K562 (cell line): Measurements from ENCODE around the gene OTOP1. TPM values are rescaled to one million over a fixed set of nuclear protein-coding genes. Genes with fewer than 3 reads are reported as not detected.

Experiments used
- ATAC-seq: fragments of 200-7000 bp; cut with Tn5 transposase; 3 replicates; pipeline ENCODE4 v1.9.1; 2020; ENCODE audit warnings: moderate library complexity
- BruUV-seq: library from RNA; stranded (reverse); fragments of 400-500 nt; replicated peaks from 2 replicates; lab custom pipeline; 2021; lab: Mats Ljungman, UMichigan
- CTCF ChIA-PET: fragments of 300-600 bp; formaldehyde crosslinking; extraction: SDS; loops from one replicate; lab custom pipeline; 2021; ENCODE audit warnings: low intra/inter-chr PET ratio; lab: Yijun Ruan, JAX
- POLR2A ChIA-PET: fragments of 300-600, 350-650 bp; sonication (Branson Sonifier 250); formaldehyde crosslinking; extraction: SDS; loops from one replicate; lab custom pipeline; 2021; ENCODE audit warnings: antibody characterized with exemption, inconsistent platforms; lab: Yijun Ruan, JAX
- DNase-seq, 4 experiments: peaks; one replicate each; pipeline versions ENCODE4 v3.0.0 to v3.0.0-alpha.2; 2011 to 2018; ENCODE audit warnings: low spot score in 3 of 4, mixed read lengths in 3 of 4; ENCODE audit errors: extremely low read depth in 1 of 4
- FAIRE-seq: peaks from 2 replicates; lab custom pipeline; 2011; peaks lifted over from hg19 to GRCh38; lab: Jason Lieb, UNC
- H2AFZ ChIP-seq: 2 replicates; pipeline ENCODE4 v1.6.0; 2011; ENCODE audit warnings: low read depth, low read length, control low read depth, inconsistent platforms
- H3K27ac ChIP-seq: fragments of 200-600 bp; 3 replicates; pipeline ENCODE4 v1.8.0; 2011; ENCODE audit warnings: low read depth, mild to moderate bottlenecking, control low read depth, inconsistent platforms, low read length, moderate library complexity, mixed read lengths; ENCODE audit errors: extremely low read depth
- H3K27me3 ChIP-seq, 2 experiments: fragments of 300-600 bp in 1 of 2; 2 replicates in 1 of 2; 3 replicates in 1 of 2; pipeline versions ENCODE4 v1.6.0 to v1.8.0; 2011; ENCODE audit warnings: inconsistent platforms in 2 of 2, low read length in 2 of 2, mild to moderate bottlenecking in 1 of 2, mixed read lengths in 1 of 2, moderate library complexity in 1 of 2; ENCODE audit not compliant: control insufficient read depth in 2 of 2, insufficient read depth in 2 of 2
- H3K36me3 ChIP-seq: fragments of 300-600 bp; 3 replicates; pipeline ENCODE4 v1.8.0; 2011; ENCODE audit warnings: mild to moderate bottlenecking, low read length, inconsistent platforms; ENCODE audit not compliant: control insufficient read depth, insufficient read depth
- H3K4me1 ChIP-seq, 2 experiments: fragments of 200-600 bp in 1 of 2; replicated peaks in 1 of 2; 2 replicates in 1 of 2; 3 replicates in 1 of 2; pipeline versions ENCODE4 v1.5.1 to v1.8.0; 2011; ENCODE audit warnings: inconsistent platforms in 2 of 2, low read length in 2 of 2, mild to moderate bottlenecking in 1 of 2, mixed read lengths in 1 of 2, moderate library complexity in 1 of 2; ENCODE audit not compliant: control insufficient read depth in 2 of 2, insufficient read depth in 2 of 2
- H3K4me2 ChIP-seq: 2 replicates; pipeline ENCODE4 v1.6.1; 2011; ENCODE audit warnings: low read length, control low read depth, inconsistent platforms, mixed read lengths; ENCODE audit not compliant: insufficient read depth
- H3K4me3 ChIP-seq: fragments of 200-600 bp; sonication (generic), shearing (Covaris generic); 2 replicates; pipeline ENCODE4 v1.5.1; 2016; ENCODE audit warnings: control low read depth, inconsistent platforms
- H3K79me2 ChIP-seq: fragments of 200-600 bp; 3 replicates; pipeline ENCODE4 v1.8.0; 2011; ENCODE audit warnings: low read length, inconsistent platforms; ENCODE audit not compliant: control insufficient read depth, insufficient read depth
- H3K9ac ChIP-seq, 2 experiments: 2 replicates each; pipeline versions ENCODE4 v1.6.0 to v1.6.1; 2011; ENCODE audit warnings: low read depth in 2 of 2, low read length in 2 of 2, control low read depth in 1 of 2, inconsistent platforms in 1 of 2, mild to moderate bottlenecking in 1 of 2, mixed read lengths in 1 of 2; ENCODE audit not compliant: insufficient read depth in 1 of 2
- H3K9me1 ChIP-seq: one replicate; pipeline ENCODE4 v1.6.0; 2011; ENCODE audit warnings: inconsistent platforms, mild to moderate bottlenecking, low read length, moderate library complexity; ENCODE audit not compliant: control insufficient read depth, insufficient read depth
- H3K9me3 ChIP-seq: replicated peaks from 2 replicates; pipeline ENCODE4 v1.5.1; 2011; ENCODE audit warnings: low read depth, low read length, inconsistent platforms; ENCODE audit not compliant: control insufficient read depth, insufficient read depth
- H4K20me1 ChIP-seq: replicated peaks from 2 replicates; pipeline ENCODE4 v1.6.1; 2011; ENCODE audit warnings: low read length, inconsistent platforms, mixed read lengths; ENCODE audit not compliant: control insufficient read depth, insufficient read depth
- BMI1 ChIP-seq: fragments of 150-350 bp; IDR thresholded peaks from 2 replicates; pipeline ENCODE4 v1.6.1; 2014; ENCODE audit warnings: low read length
- BRD4 ChIP-seq: fragments of 200-600 bp; sonication (generic); IDR thresholded peaks from 2 replicates; pipeline ENCODE4 v1.6.1; 2017; ENCODE audit warnings: inconsistent platforms
- MAFF ChIP-seq: IDR thresholded peaks from 2 replicates; pipeline ENCODE4 v1.6.1; 2012; ENCODE audit warnings: low read length, improper control_type of control experiment
- MCM5 ChIP-seq: fragments of 450-650 bp; IDR thresholded peaks from 2 replicates; pipeline ENCODE4 v1.6.1; 2016; ENCODE audit warnings: low read depth
- PTBP1 ChIP-seq: fragments of 200-400 bp; formaldehyde crosslinking; IDR thresholded peaks from 2 replicates; pipeline ENCODE4 v1.6.1; 2017; ENCODE audit warnings: low read depth, low read length
- SAP30 ChIP-seq: fragments of 200-600 bp; sonication (generic); IDR thresholded peaks from 2 replicates; pipeline ENCODE4 v1.6.1; 2012; ENCODE audit warnings: borderline replicate concordance, low read depth, mild to moderate bottlenecking, moderate library complexity, low read length, control low read depth, inconsistent platforms; ENCODE audit not compliant: insufficient read depth, poor library complexity, severe bottlenecking
- ZFP1 ChIP-seq: fragments of 450-650 bp; formaldehyde crosslinking; IDR thresholded peaks from 2 replicates; pipeline ENCODE4 v1.4.0; 2020; ENCODE audit warnings: mild to moderate bottlenecking, mixed read lengths
- ZNF23 ChIP-seq: fragments of 250-450 bp; sonication (Bioruptor Pico); IDR thresholded peaks from 2 replicates; pipeline ENCODE4 v1.4.0; 2020; ENCODE audit warnings: mild to moderate bottlenecking
- WGBS: fragments of 100-300 bp; shearing (Covaris generic); methylation state at CpG from one replicate; pipeline ENCODE4 v1.1.6; 2016; ENCODE audit warnings: low coverage, mixed read lengths; ENCODE audit not compliant: insufficient coverage; ENCODE audit errors: missing lambda C conversion rate; 5-methylcytosine and 5-hydroxymethylcytosine counted together
- in situ Hi-C: fragments of 300-500 bp; cut with MboI; formaldehyde crosslinking; loops from 4 replicates; pipeline ENCODE4 v1.15.0; 2018; ENCODE audit warnings: inconsistent platforms, mixed read lengths
- intact Hi-C: fragments of 100-400 bp; cut with micrococcal nuclease; formaldehyde crosslinking; loops from 2 replicates; pipeline ENCODE4 v1.14.2; 2022
- polyA plus RNA-seq, 8 experiments: library from polyadenylated mRNA; depleted of rRNA in 4 of 8; stranded (reverse) in 5 of 8; unstranded in 3 of 8; fragments of >200 nt; fragmentation: Nextera tagmentation in 2 of 8; fragmentation: Illumina TruSeq in 1 of 8; extraction: Ambion mirVana in 2 of 8; extraction: Trizol in 1 of 8; gene quantifications; 2 replicates each; pipeline versions ENCODE4 v1.2.1 to v1.2.3, GENCODE V29; 2011 to 2014; ENCODE audit warnings: inconsistent platforms in 1 of 8, missing spikeins in 1 of 8
- total RNA-seq, 7 experiments: library from RNA; depleted of rRNA in 6 of 7; stranded (reverse); fragments of >200 nt in 6 of 7; fragmentation: Illumina TruSeq in 2 of 7; extraction: Trizol in 2 of 7; gene quantifications; 2 replicates each; pipeline versions ENCODE4 v1.2.1 to v1.2.3, GENCODE V29; 2011 to 2021; ENCODE audit warnings: low replicate concordance in 1 of 7

OTOP1 gene
- total and polyA plus RNA-seq, 9 of the 15 experiments (the other 6 are each of a cell fraction or from before 2014, with no cell fraction given) = not detected

- H3K4me2 ChIP-seq = peak overlapping the region; percentile 90
- FAIRE-seq (no peak), DNase-seq (no peak), ATAC-seq (peak; percentile 7)
- H3K4me3 ChIP-seq = peak overlapping the region; percentile 89
- no peaks in the 10 kb centered on the region for H3K9me3 ChIP-seq
- no peaks in the 10 kb centered on the region for H4K20me1 ChIP-seq
- 2% methylated on average over 11 of the region's 12 CpGs for WGBS
- ChIA-PET POLR2A (interaction anchor here (0.6 to 1.9 kb wide), 9 partner anchors 13 to 540 kb away, joined by 3 to 7 read pairs (median 3); no protein-coding TSS in a partner anchor), CTCF (no interaction called here)
- TF ChIP-seq ZNF23 (no peak), MCM5 (no peak), BRD4 (0 out of 2 replicates have a peak, but pooled peaks have one; percentile 72), ZFP1 (CRISPR knock-in tag) (no peak), SAP30 (peak; percentile 15), PTBP1 (no peak), BMI1 (no peak), MAFF (no peak)
- H3K36me3 ChIP-seq = peaks cover 24% of the 10 kb centered on the region
- in situ Hi-C loops (no loop called here), intact Hi-C loops (no loop called here)
- peak overlapping the region; percentile 92 for H3K27ac ChIP-seq
- TSS peak; percentile 73 for BruUV-seq
- H3K9me1 ChIP-seq = no peaks in the 10 kb centered on the region
- H3K27me3 ChIP-seq = no peaks in the 10 kb centered on the region
- H3K79me2 ChIP-seq = peaks cover 16% of the 10 kb centered on the region
- H3K9ac ChIP-seq = peak overlapping the region; percentile 94 to 96
- peak overlapping the region; percentile 94 for H2AFZ ChIP-seq
- H3K4me1 ChIP-seq = peaks cover 4 to 8% of the 10 kb centered on the region in 2 experiments; a peak in 3 of 5 replicates
Measured at GRCh38 chr4:4247696-4248028, 20.9 kb upstream of the OTOP1 start.
